Measurements from ENCODE around the gene CCDC9. TPM values are rescaled to one million over a fixed set of nuclear protein-coding genes. Genes with fewer than 3 reads are reported as not detected.
"Not testable (repeated sequence)": the region's sequence is repeated elsewhere in the genome, so short reads cannot be mapped to it uniquely, and the experiment has no call there.

Gene CCDC9
- total RNA-seq, 1 donor from 2014 or later: 34.7 TPM

DNA sequence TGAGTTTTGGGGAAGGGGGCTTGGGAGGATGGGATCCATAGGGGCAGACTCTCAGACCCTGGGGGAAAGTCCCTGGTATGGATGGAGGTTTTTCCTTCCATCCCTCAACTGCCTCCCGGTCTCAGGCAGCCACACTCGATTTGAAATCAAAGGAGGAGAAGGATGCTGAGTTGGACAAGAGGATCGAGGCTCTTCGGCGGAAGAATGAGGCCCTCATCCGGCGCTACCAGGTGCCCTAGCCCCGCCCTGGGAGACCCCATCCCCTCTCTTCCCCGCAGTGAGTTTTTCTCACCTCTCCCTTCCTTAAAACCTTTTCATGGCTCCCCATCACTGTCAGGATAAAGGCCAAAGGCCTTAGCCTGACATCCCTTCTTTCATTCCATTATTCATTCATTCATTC is 2.1 kb downstream of the CCDC9 start:
- intact Hi-C loops (cut with micrococcal nuclease): loop anchor here (5.0 kb wide), 1 partner anchor 909 kb away; no protein-coding TSS in a partner anchor

DNA sequence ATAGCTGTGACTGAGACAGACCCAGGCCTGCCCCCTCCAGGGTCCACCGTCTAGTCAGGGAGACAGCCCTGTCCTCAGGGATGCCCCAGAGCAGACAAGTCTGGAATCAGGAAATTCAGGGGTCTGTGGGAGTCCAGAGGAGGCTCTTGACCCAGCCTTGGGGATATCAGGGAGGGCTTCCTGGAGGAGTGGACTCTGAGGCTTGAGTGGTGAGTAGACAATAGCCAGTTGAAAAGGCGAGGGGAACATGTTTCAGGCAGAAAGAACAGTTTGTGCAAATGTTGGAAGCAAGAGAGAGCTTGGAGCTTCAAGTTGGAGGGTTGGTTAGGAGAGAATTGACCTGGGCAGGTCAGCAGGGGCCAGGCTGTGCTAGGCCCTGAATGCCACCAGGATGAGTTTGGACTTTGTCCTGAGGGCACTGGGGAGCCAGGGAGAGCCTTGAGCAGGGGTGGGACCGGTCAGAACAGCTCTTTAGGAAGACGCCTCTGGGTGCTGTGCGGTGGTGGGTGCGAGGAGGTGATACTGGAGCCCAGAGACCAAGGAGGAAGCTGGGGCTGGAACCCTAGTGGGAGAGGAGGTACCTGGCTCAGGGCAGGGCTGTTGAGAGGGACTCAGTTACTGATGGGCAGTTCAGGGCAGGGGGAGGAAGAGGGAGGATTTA is 2.7 kb downstream of the CCDC9 start:
- intact Hi-C loops (cut with micrococcal nuclease): loop anchor here (5.0 kb wide), 1 partner anchor 908 kb away; no protein-coding TSS in a partner anchor

DNA sequence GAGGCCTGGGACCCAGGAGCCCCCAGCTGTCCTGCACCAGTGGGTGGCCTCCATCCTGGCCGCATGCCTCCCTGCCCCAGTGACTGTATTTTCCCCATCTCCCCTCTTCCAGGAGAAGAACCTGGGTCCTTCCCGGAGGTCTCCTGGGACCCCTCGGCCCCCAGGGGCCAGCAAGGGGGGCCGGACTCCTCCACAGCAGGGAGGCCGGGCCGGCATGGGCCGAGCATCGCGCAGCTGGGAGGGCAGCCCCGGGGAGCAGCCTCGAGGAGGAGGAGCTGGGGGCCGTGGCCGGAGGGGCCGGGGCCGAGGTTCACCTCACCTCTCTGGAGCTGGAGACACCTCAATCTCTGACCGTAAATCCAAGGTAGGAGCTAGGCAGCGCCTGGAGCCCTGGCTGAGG is 4.2 kb downstream of the CCDC9 start:
- intact Hi-C loops (cut with micrococcal nuclease): no loop called here

DNA sequence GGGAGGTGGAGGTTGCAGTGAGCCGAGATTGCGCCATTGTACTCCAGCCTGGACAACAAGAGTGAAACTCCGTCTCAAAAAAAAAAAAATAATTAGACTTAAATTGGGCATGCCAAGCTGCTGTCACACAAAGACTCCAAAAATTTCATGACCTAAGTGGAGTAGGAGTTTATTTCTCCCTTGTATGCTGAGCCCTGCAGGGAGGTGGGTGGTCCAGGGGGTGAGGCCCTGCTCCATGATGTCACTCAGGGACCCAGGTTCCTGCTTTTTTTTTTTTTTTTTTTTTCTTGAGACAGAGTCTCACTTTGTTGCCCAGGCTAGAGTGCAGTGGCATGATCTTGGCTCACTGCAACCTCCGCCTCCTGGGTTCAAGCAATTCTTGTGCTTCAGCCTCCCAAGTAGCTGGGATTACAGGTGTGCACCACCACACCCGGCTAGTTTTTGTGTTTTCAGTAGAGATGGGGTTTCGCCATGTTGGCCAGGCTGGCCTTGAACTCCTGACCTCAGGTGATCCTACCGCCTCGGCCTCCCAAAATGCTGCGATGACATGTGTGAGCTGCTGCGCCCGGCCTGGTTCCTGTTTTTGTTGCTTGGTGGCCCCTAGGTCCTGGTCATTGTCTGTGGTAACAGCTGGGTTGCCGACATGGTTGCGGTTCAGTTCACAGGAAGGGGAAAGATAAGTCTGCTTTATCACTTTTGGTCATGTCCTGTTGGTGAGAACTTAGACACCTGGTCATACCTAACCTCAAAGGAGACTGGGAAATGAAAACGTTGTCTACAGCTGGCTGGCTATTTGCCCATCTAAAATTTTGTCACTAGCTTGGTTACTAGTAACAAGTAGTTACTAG is 5.8 kb downstream of the CCDC9 start:
- intact Hi-C loops (cut with micrococcal nuclease): not testable (repeated sequence)

DNA sequence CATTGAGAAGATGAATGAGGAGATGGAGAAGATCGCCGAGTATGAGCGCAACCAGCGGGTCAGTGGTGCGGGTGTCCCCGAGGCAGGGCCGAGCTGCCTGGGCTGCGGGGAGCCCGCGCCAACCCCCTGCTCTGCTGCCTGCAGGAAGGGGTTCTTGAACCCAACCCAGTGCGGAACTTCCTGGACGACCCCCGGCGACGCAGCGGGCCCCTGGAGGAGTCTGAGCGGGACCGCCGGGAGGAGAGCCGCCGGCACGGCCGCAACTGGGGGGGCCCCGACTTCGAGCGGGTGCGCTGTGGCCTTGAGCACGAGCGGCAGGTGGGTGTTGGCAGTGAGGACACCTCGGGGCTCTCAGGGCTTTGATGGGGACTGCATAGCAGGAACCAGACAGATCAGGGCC is 8.3 kb downstream of the CCDC9 start:
- intact Hi-C loops (cut with micrococcal nuclease): no loop called here

DNA sequence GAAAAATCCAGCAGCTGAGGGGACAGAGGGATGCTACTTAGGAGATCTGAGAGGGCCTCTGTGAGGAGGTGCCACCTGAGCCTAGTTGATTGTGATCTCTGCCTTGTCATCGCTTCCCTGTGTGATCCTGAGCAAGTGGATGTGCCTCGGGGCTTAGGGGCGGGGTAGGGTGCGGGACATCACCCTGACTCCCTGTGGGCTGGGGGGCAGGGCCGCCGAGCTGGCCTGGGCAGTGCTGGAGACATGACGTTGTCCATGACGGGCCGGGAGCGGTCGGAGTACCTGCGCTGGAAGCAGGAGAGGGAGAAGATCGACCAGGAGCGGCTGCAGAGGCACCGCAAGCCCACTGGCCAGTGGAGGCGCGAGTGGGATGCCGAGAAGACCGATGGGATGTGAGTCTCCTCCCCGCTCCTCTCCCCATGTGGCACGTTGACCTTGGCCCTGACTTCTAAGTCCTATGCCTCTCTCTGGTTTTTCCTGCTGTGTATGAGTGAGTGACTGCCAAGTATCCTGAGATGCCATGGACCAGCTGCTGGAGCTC is 10.1 kb downstream of the CCDC9 start:
- intact Hi-C loops (cut with micrococcal nuclease): no loop called here

DNA sequence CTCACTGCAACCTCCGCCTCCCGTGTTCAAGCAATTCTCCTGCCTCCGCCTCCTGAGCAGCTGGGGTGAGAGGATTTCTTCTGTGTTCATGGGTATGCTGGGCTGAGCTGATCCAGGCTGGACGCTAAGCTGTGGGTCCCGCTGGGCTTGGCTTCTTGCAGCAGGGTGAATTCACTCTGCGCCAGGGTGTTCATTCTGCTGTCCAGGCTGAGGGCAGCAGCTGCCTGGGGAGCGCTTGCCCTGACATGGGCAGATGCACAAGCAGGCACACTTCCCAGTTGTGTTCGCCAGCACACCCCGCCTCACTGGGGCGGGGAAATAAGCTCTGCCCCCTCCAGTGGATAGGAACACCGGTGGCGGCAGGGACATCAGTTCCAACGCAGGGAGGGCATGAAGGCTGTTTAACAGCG is 11.0 kb downstream of the CCDC9 start:
- intact Hi-C loops (cut with micrococcal nuclease): no loop called here

DNA sequence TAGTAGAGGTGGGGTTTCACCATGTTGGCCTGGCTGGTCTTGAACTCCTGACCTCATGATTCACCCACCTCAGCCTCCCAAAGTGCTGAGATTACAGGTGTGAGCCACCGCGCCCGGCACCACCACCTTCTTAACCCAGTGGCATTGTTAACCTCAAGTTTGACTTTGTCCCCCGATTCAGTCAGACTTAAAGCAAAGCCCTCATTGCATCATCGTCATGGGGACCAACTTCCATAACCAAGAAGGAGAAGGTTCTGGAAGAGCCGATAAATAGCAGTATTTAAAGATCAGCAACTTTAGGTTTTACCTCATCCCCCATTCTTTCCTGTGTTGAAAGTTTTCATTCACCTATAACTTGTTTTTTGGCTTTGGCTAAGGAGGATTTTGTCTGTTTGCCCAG is 11.7 kb downstream of the CCDC9 start:
- intact Hi-C loops (cut with micrococcal nuclease): no loop called here

DNA sequence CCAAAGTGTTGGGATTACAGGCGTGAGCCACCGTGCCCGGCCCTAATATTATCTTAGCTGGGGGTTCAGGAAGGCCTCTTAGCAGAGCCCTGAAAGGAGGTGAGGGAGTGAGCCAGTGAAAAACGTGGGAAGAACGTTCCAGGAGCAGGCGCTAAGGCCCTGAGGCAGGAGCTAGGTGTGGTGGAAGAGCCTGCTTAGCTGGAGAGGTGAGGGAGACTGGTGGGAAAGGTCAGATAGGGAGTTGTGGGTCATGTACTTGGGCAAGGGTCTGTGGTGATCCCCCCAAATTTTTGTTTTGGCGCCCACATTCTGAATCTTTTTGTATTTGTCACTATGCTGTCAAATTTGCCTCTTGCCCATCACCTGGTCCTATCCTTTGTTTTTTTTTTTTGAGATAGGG is 13.3 kb downstream of the CCDC9 start:
- intact Hi-C loops (cut with micrococcal nuclease): no loop called here

DNA sequence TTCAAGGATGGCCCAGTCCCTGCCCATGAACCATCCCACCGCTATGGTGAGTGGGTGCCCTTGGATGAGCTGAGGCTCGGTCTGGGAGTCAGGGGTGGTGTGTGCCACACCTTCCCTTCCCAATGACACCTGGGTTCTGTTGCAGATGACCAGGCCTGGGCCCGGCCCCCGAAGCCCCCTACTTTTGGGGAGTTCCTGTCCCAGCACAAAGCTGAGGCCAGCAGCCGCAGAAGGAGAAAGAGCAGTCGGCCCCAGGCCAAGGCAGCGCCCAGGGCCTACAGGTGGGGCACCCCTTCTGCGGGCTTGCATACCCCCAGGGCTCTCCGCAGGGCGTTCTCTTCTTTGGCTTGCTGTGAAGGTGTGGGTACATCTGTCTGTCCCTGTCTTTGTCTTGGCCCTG is 14.1 kb downstream of the CCDC9 start:
- intact Hi-C loops (cut with micrococcal nuclease): no loop called here

DNA sequence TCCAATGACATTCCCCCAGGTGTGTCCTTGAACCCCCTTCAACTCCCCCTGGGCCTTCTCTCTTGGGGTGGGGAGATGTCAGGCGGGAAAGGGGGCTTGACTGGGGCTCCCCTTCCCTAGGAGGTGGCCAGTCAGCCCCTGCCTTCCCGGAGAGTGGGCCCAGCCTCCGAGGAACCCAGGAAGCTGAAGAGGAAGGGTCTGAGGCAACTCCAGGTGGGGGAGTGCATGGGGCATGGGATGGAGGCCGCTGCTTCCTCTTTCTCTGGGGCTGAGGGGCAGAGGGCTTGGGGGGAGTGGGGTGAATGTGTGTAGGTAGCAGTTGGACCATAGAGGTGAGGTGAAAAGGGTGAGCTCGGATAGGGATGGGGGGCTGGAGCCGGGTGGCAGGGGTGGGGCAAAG is 15.6 kb downstream of the CCDC9 start:
- intact Hi-C loops (cut with micrococcal nuclease): no loop called here

DNA sequence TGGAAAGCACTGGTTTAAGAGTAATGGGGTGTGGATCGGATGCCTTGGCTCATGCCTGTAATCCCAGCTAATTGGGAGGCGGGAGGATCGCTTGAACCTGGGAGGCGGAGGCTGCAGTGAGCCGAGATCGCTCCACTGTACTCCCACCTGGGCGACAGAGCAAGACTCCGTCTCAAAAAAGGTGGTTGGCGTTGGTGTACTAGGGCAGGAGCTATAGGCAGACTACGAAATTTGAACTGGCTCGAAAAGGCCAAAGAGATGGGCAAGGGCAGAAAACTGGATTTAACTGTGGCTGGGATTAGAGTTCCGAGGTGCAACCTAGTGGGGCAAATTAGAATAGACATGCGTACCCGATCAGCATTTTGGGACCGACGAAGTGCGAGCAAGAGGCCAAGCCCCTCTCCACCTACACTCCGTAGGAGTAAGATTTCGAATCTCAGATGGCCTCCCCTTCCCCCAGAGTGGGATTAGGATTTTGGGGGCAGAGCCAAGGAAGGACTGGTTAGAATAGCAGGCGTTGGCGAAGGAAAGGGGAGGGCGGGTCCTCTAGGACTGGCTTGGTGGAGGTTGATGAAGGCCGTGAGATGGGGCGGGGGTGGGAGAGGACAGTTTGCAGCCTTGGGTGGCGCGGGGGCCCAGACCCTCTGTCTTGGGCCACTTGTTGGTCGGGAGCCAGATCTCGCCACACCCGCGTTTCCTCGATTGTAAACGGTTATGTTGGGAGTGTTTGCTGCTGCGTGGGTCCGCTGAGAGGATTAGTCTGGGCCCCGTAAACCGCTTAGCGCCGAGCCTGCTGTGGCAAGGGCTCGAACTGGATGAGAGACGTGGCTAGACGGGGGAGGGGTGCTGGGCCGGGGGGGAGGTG is 16.4 kb downstream of the CCDC9 start:
- intact Hi-C loops (cut with micrococcal nuclease): no loop called here

DNA sequence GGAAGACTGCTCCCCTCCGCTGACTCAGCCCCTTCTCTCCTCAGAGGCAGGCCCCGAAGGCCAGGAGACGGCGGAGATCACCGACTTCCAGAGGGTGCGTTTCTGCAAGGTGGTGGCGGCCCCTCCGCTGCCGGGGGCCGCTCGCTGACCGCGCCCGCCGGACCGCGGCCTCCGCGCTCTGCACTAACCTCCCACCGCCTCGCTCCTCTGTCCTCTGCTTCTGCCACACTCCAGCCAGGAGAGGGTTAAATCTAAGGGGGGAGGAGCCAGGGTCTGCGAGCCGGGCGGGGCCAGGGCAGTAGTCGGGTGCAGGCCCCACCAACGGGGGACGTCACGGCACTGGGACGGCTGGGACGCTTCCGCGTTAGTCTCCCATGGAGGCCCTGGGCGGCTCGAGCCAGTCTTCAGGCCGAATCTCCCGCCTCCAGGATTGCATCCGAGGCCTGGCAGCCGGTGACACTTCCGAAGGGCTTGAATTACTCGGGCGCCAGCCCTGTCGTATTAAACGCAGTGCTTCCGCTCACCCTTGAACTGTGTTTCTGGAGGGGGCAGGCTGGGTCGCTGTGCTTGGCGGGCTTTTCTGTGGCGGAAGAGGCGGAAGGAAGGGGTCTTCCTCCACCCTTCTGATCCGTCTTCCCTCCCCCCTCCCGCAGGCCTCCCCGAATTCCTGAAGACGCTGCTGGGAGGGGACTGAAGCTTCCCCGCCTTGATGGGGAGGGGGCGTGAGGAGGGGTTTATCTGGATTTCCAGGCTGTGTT is 17.2 kb downstream of the CCDC9 start:
- intact Hi-C loops (cut with micrococcal nuclease): loop anchor here (1.0 kb wide), 2 partner anchors 16 to 76 kb away; partner anchors contain the start of gene DHX34

DNA sequence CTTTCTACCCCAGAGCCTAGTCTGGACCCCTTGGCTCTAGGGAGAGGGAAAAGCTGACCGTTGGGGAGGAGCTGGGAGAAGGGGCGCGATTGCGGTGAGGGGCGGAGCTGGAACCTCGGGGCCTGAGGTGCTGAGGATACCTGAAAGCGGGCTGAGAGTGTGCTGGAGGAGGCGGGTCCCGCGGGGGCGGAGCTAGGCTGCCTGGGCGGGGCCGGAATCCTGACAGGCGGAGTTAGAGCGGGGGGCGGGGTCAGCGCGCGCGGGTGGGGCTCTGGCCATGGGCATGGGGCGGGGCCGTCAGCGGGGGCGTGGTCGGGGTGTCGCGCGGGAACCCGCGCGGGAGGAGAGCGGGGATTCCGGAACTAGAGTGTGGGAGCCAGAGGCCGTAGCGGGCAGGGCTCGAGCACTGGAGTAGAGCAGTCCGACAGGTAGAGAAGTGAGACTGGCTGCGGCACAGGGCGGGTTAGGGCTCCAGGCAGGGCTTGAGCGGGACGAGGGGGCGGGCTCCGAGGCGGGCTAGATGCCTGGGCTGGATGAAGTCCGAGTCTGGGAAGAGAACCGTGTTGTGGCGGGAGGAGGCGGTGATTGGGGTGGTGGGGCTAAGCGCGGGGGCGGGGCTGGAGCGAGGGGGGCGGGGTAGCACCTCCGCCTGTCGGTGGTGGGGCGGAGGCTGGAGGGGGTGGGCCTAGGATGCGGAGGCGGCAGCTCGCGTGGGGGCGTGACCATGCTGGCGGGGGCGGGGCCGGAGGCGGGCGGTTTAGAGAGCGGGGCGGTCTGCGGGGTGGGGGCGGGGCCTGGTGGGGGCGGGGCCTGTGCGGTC is 18.0 kb downstream of the CCDC9 start, which contains the start of gene INAFM1:
TSS of gene INAFM1 (plus strand) at position 815 of the 820 bp plus-strand sequence. CDS start 35 bp downstream, outside the sequence.
- intact Hi-C loops (cut with micrococcal nuclease): loop anchor here (1.0 kb wide), 2 partner anchors 17 to 75 kb away; partner anchors contain the start of gene DHX34

DNA sequence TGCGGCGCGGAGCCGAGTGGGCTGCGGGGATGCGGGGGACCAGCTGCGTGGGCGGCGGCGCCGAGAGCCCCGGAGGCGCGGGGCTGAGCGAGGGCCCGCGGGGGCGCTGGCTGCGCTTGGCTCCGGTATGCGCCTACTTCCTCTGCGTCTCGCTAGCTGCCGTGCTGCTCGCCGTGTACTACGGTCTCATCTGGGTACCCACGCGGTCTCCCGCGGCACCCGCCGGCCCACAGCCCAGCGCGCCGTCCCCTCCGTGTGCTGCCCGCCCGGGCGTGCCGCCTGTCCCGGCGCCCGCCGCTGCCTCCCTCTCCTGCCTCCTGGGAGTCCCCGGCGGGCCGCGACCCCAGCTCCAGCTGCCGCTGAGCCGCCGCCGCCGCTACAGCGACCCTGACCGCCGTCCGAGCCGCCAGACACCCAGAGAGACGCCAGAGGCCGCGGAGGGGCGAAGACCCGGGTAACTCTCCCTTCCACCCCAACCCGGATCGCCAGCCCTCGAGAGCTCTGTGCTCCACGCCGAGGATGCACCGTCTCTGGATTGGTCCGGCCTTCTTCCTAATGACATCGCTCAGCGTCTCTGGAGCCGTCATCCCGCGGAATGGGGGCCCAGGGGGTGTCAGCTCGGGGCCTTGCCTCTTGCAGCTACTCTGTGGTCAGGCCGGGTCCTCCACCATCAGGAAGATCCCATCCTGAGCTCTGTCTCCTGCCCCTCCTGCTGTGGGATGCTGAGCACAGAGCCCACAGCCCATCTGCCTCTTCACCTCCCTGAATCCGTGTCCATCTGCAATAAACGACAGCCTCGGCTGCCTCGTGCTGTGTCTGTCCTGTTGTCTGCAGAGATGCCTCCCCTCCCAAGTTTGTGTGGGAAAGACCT is 18.8 kb downstream of the CCDC9 start:
- intact Hi-C loops (cut with micrococcal nuclease): loop anchor here (1.0 kb wide), 2 partner anchors 18 to 74 kb away; partner anchors contain the start of gene DHX34

DNA sequence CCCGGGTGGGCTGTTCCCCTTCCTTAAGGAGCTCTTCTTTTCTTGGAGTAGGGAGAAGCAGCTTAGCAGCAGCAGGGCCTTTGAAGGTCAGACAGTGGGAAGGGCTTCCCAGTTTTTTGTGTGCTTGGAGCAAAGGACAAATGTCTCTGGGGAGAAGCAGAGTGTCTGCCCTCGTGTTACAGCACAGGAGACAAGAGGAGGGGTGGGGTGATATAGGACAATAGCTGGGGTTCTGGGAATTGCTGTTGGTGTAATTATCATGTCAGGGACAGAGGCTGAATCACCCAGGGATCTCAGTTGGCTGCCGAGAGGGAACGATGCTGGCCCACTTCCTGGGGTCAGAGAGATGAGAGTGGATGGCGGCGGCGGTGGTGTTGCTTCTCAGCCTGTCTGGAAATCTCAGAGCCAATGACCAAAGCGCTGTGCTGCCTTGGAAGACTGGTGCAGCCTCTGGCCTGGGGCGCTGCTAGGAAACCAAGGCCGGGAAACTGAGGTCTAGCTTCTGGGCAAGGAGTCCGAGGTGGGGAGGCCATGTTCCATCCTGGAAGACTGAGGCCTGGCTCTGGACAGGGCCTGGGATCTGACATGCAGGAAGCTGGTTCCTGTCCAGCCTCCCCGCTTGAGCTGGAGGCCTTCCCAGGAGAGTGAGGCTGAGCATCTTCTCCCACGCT is 19.6 kb downstream of the CCDC9 start:
- intact Hi-C loops (cut with micrococcal nuclease): no loop called here

DNA sequence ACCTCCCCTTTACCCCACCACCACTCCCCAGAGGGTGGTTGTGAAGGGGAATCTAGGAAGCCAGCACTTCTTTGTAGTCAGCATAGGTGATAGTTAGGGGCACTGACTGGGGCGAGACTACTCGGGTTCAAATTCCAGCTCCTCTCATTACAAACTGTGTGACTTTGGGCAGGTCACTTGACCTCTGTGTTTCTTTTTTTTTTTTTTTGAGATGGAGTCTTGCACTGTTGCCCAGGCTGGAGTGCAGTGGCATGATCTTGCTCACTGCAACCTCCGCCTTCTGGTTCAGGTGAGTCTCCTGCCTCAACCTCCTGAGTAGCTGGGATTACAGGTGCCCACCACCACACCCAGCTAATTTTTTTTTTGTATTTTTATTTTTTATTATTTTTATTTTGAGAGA is 20.2 kb downstream of the CCDC9 start:
- intact Hi-C loops (cut with micrococcal nuclease): not testable (repeated sequence)
